SU-DHL-6 (cell line): ENCODE results near the gene FOXP3.
"Not testable (repeated sequence)": the region's sequence is repeated elsewhere in the genome, so short reads cannot be mapped to it uniquely, and the experiment has no call there.

Source experiments
- H2AFZ ChIP-seq: fragments of 200-600 bp; sonication (generic); 2 replicates; pipeline ENCODE4 v1.6.1; 2014; ENCODE audit warnings: low read depth, mild to moderate bottlenecking, moderate library complexity, mixed read lengths, antibody characterized with exemption, low read length; ENCODE audit not compliant: severe bottlenecking
- H3F3A ChIP-seq: fragments of 200-600 bp; shearing (Covaris generic); 2 replicates; pipeline ENCODE4 v1.6.0; 2016; ENCODE audit warnings: antibody characterized with exemption, mild to moderate bottlenecking; ENCODE audit not compliant: insufficient read depth
- H3K27ac ChIP-seq: fragments of 200-600 bp; sonication (generic); 2 replicates; pipeline ENCODE4 v1.5.1; 2016; ENCODE audit warnings: low read depth, mild to moderate bottlenecking, low read length, moderate library complexity, mixed read lengths
- H3K27me3 ChIP-seq: fragments of 200-600 bp; sonication (generic), shearing (Covaris generic); 2 replicates; pipeline ENCODE4 v1.6.0; 2014; ENCODE audit warnings: mild to moderate bottlenecking, low read length
- H3K36me3 ChIP-seq: fragments of 200-600 bp; sonication (generic); 2 replicates; pipeline ENCODE4 v1.6.1; 2014; ENCODE audit warnings: mild to moderate bottlenecking, low read length, mixed read lengths
- H3K4me2 ChIP-seq: fragments of 300-600, 200-600 bp; shearing (Covaris generic), sonication (generic); 2 replicates; pipeline ENCODE4 v1.6.0; 2014; ENCODE audit warnings: low read length, low read depth, mild to moderate bottlenecking; ENCODE audit not compliant: poor library complexity, severe bottlenecking
- H3K4me3 ChIP-seq: fragments of 200-600 bp; sonication (generic); 2 replicates; pipeline ENCODE4 v1.5.1; 2014; ENCODE audit warnings: antibody characterized with exemption, low read length, mild to moderate bottlenecking, mixed read lengths; ENCODE audit not compliant: insufficient read depth, poor library complexity, severe bottlenecking
- H3K79me2 ChIP-seq: fragments of 200-600 bp; sonication (generic); 2 replicates; pipeline ENCODE4 v1.6.1; 2014; ENCODE audit warnings: mild to moderate bottlenecking, low read length, moderate library complexity; ENCODE audit not compliant: insufficient read depth
- H3K9ac ChIP-seq: fragments of 200-600 bp; sonication (generic); 2 replicates; pipeline ENCODE4 v1.7.0; 2014; ENCODE audit warnings: mild to moderate bottlenecking, low read length
- H3K9me2 ChIP-seq: fragments of 200-600 bp; sonication (generic); replicated peaks from 2 replicates; pipeline ENCODE4 v1.6.1; 2014; ENCODE audit warnings: low read length; ENCODE audit not compliant: insufficient read depth
- H3K9me3 ChIP-seq: fragments of 200-600 bp; sonication (generic); 2 replicates; pipeline ENCODE4 v1.6.1; 2014; ENCODE audit warnings: low read length, mixed read lengths; ENCODE audit not compliant: insufficient read depth
- H4K20me1 ChIP-seq: fragments of 200-600 bp; sonication (generic); 2 replicates; pipeline ENCODE4 v1.6.1; 2014; ENCODE audit warnings: low read depth, mild to moderate bottlenecking, antibody characterized with exemption, low read length, moderate library complexity, mixed read lengths
- EZH2phosphoT487 ChIP-seq: fragments of 200-600 bp; sonication (generic), shearing (Covaris generic); conservative IDR thresholded peaks from 2 replicates; pipeline ENCODE4 v1.6.1; 2018; ENCODE audit warnings: mild to moderate bottlenecking, antibody characterized with exemption, low read length, moderate library complexity, mixed read lengths
- TF ChIP-seq, protein P1 (sequence below): fragments of 200-600 bp; sonication (generic); IDR thresholded peaks from one replicate; pipeline ENCODE4 v1.5.1; 2017; ENCODE audit warnings: antibody characterized with exemption, mild to moderate bottlenecking, low read length, moderate library complexity; ENCODE audit not compliant: insufficient read depth, poor library complexity, severe bottlenecking

Gene FOXP3

DNA sequence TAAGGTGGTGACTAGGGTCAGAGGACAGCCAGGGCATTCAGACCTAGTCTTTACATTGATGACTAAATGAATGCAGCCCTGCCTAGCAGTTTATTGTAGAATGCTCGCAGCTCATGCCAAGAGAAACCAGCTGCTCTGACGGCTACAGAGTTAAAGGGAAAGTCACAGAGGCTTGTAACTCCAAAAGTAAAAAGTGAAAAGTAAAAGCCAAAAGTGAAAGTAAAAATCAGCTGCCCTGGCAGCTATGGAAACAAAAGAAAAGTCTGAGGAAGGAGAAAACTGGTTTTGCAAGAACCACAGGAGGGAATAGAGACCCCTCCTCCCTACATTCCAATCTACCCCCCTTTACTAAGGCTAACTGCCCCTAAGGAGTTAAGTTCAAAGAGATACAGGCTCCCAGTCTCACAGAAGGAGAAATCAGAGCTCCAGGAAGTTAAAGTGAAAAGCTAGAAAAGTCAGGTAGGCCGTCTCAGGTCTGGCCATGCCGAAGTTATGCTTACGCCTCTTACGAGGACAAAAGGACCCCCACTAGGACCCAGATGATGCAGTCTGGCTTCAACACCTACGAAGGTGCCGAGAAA, 45.0 kb upstream of the FOXP3 start:
- Histone ChIP-seq H3K9me2 (no peaks in the 10 kb centered on the region), H3K27me3 (no peaks in the 10 kb centered on the region), H3K4me2 (peak overlapping the region; percentile 48), H2AFZ (peak overlapping the region; percentile 64), H3F3A (no peaks in the 10 kb centered on the region), H3K79me2 (no peaks in the 10 kb centered on the region), H3K9me3 (no peaks in the 10 kb centered on the region), H3K27ac (no peak overlapping the region), H4K20me1 (no peaks in the 10 kb centered on the region), H3K4me3 (peak overlapping the region; percentile 14), H3K36me3 (no peaks in the 10 kb centered on the region), H3K9ac (0 out of 2 replicates have a peak overlapping the region, but pooled peaks have one; percentile 18)
- TF ChIP-seq, protein P1, sequence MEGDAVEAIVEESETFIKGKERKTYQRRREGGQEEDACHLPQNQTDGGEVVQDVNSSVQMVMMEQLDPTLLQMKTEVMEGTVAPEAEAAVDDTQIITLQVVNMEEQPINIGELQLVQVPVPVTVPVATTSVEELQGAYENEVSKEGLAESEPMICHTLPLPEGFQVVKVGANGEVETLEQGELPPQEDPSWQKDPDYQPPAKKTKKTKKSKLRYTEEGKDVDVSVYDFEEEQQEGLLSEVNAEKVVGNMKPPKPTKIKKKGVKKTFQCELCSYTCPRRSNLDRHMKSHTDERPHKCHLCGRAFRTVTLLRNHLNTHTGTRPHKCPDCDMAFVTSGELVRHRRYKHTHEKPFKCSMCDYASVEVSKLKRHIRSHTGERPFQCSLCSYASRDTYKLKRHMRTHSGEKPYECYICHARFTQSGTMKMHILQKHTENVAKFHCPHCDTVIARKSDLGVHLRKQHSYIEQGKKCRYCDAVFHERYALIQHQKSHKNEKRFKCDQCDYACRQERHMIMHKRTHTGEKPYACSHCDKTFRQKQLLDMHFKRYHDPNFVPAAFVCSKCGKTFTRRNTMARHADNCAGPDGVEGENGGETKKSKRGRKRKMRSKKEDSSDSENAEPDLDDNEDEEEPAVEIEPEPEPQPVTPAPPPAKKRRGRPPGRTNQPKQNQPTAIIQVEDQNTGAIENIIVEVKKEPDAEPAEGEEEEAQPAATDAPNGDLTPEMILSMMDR = no peak
- no peak for TF ChIP-seq EZH2phosphoT487

DNA sequence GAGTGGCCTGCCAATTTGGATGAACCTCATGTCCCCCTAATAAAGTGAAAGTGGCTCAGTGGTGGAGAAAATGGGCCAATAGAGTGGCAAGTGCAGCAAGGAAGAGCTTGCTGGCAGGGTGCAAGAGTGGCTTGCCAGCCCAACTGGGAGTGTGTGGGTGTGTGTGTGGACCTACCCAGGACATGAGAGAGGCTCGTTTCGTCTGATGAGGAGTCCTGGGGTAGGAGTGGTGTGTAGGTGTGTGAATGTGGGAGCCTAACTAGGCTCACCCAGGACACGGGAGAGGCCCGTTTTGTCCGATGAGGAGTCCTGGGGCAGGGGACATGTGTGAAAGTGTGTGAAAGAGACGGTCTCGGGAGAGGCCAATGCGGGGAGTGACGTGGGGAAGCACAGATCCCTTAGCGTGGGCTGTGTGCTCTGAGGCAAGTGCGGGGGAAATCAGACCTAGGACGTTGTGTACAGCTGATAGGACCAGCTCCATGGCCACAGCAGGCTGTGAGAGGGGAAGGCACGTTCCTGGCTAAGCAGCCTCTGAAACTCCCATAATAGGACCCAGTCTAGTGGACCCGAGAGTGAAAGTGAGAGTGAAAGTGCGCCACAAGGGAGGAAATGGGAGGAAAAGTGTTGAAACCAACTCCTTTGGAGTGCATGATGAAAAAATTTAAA, 44.2 kb upstream of the FOXP3 start:
- Histone ChIP-seq H3K27ac (no peak overlapping the region), H3K27me3 (no peaks in the 10 kb centered on the region), H3K4me2 (peak overlapping the region; percentile 48)

DNA sequence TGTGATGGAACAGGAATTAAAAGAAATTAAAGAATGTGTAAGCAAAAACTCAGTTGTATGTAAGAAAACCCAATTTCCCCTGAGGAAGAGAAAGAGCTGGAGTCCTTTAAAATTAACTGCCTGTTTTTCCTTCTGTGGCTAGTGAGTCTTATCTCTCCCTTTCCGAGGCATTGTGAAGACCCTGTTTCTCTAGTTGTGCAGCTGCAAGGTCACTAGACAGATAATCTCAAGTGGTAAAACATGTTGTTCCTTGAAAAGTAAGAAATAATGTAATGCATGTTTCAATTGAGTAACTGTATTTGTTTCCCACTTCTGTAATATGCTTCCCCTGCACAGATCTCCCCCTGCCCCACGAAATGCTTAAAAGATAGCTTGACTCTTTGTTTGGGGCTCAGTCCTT, 43.3 kb upstream of the FOXP3 start:
- not testable (repeated sequence) for H3K4me3 ChIP-seq, H4K20me1 ChIP-seq, H3K4me2 ChIP-seq

More for the DNA sequence above, 44.2 kb upstream of the FOXP3 start:
- Histone ChIP-seq H3F3A (no peaks in the 10 kb centered on the region), H2AFZ (peak overlapping the region; percentile 64), H3K4me3 (peak overlapping the region; percentile 14), H4K20me1 (no peaks in the 10 kb centered on the region), H3K79me2 (no peaks in the 10 kb centered on the region), H3K9me2 (no peaks in the 10 kb centered on the region), H3K9me3 (no peaks in the 10 kb centered on the region), H3K9ac (no peak overlapping the region), H3K36me3 (no peaks in the 10 kb centered on the region)
- TF ChIP-seq, protein P1 = no peak
- TF ChIP-seq EZH2phosphoT487 = no peak

DNA sequence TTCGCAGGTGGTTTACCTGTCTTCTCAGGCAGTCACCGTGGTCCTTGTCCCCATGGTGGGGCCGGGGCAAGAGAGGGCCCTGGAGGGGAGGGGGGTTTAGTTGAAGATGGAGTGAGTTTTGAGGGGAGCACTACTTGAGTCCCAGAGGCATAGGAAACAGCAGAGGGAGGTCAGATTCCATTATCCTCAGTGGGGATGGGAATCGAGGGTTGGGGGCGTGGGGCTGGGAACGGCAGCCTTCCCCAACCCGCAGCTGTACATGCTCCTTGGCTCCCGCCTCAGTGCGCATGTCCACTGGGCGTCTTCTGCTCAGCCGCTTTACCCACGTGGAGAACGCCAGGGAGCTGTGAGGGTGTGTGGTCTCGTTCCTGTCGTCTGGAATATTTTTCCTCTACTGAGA, 38.8 kb upstream of the FOXP3 start, which contains the start of gene GAGE10:
TSS of gene GAGE10 (plus strand) at position 301 of the 400 bp plus-strand sequence. CDS start 1,214 bp downstream, outside the sequence.
- H3K4me3 ChIP-seq = no peak within 1 kb of the TSS
- no peaks in the 10 kb centered on the region for H3F3A ChIP-seq
- no peak within 1 kb of the TSS for H2AFZ ChIP-seq
- no peaks in the 10 kb centered on the region for H4K20me1 ChIP-seq
- no peaks in the 10 kb centered on the region for H3K9me3 ChIP-seq
- H3K9me2 ChIP-seq = no peaks in the 10 kb centered on the region
- no peaks in the 10 kb centered on the region for H3K79me2 ChIP-seq
- no peaks in the 10 kb centered on the region for H3K27me3 ChIP-seq
- no peaks in the 10 kb centered on the region for H3K36me3 ChIP-seq
- no peak within 1 kb of the TSS for H3K4me2 ChIP-seq
- TF ChIP-seq, protein P1 = no peak
- no peak for TF ChIP-seq EZH2phosphoT487
- no peak within 1 kb of the TSS for H3K27ac ChIP-seq
- no peak within 1 kb of the TSS for H3K9ac ChIP-seq

More for the DNA sequence above, 43.3 kb upstream of the FOXP3 start:
- not testable (repeated sequence) for H3K79me2 ChIP-seq, H3K36me3 ChIP-seq, H2AFZ ChIP-seq, H3K27me3 ChIP-seq, H3F3A ChIP-seq, H3K9ac ChIP-seq, H3K9me3 ChIP-seq, H3K27ac ChIP-seq, H3K9me2 ChIP-seq
